ENCODE data around the gene EIF2D. TPM values are rescaled to one million over a fixed set of nuclear protein-coding genes. Genes with fewer than 3 reads are reported as not detected.
"Not testable (repeated sequence)": the region's sequence is repeated elsewhere in the genome, so short reads cannot be mapped to it uniquely, and the experiment has no call there.

The EIF2D gene
- total RNA-seq, 2 donors from 2014 or later: 35.5 to 38.4 TPM

DNA sequence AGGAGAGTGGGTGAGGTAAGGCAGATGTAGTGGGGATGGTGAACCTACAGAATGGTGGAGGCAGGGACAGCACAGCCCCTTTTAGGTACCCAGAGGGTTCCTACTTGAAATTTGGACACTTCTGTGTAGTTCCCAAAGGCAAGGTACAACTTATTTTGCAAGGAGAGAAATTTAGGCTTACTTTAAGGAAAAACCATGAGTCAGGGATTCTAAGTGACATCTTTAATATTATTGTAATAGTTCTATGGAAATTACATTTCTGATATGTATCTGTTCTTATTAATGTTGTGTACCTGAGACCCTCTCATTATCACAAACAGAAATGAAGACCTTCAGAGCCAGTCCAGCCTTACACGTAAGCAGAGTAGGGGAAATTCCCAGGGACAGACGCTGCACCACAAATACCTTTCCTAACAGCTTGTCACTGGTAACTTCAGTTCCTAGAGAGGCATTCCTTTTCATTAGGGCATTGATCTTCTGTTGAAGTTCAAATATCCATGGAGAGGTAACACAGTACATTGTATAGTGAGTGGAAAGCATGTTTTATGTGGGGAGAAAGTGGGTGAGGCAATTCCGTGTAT lies 30.9 kb upstream of the EIF2D start:
- intact Hi-C loops (cut with DNase I, micrococcal nuclease): no loop called here
- DNase-seq (no peak), ATAC-seq (no peak)

DNA sequence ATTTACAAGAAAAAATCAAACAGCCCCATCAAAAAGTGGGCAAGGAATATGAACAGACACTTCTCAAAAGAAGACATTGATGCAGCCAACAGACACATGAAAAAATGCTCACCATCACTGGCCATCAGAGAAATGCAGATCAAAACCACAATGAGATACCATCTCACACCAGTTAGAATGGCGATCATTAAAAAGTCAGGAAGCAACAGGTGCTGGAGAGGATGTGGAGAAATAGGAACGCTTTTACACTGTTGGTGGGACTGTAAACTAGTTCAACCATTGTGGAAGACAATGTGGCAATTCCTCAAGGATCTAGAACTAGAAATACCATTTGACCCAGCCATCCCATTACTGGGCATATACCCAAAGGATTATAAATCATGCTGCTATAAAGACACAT lies 29.8 kb upstream of the EIF2D start:
- DNase-seq; ATAC-seq; intact Hi-C loops (cut with DNase I, micrococcal nuclease): not testable (repeated sequence)

DNA sequence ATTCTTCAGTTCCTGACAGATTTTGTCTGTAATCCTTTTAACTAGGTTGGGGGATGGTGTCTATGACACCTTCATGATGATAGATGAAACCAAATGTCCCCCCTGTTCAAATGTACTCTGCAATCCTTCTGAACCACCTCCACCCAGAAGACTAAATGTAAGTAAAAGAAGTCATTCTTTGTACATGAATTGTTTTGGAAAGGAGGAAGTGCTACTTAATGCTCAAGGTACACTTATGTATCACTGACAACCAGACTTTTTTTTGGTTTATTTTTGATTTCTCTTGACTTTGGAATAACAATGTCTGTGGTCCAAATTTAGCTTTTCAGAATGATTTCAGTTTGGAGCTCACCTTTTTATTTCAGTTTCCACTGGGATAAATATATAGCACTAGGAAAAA lies 25.3 kb upstream of the EIF2D start:
- intact Hi-C loops (cut with DNase I, micrococcal nuclease): loop anchor here in 1 of 2 donors (10.0 kb wide), 1 partner anchor 277 kb away; no protein-coding TSS in a partner anchor
- DNase-seq: no peak
- no peak for ATAC-seq

GRCh38 chr1:206636671-206637070 lies 24.4 kb upstream of the EIF2D start:
- DNase-seq (no peak), ATAC-seq (no peak)
- intact Hi-C loops (cut with DNase I, micrococcal nuclease): loop anchor here in 1 of 2 donors (10.0 kb wide), 1 partner anchor 278 kb away; no protein-coding TSS in a partner anchor

GRCh38 chr1:206635978-206636345 lies 23.7 kb upstream of the EIF2D start:
- DNase-seq (no peak), ATAC-seq (no peak)
- intact Hi-C loops (cut with DNase I, micrococcal nuclease): loop anchor here in 1 of 2 donors (2.0 to 10.0 kb wide), 2 partner anchors 29 to 279 kb away; no protein-coding TSS in a partner anchor

- intact Hi-C loops (cut with DNase I, micrococcal nuclease): loop anchor here in 1 of 2 donors (2.0 to 10.0 kb wide), 2 partner anchors 29 to 279 kb away; no protein-coding TSS in a partner anchor
- ATAC-seq (peak; percentile 100), DNase-seq (peak; percentile 94 to 96)
Observed at GRCh38 chr1:206635080-206635977, 23.1 kb upstream of the EIF2D start, which contains the start of gene DYRK3. Gene DYRK3 (plus strand): TSS chr1:206635536. CDS start chr1:206635704, 168 bp downstream.

DNA sequence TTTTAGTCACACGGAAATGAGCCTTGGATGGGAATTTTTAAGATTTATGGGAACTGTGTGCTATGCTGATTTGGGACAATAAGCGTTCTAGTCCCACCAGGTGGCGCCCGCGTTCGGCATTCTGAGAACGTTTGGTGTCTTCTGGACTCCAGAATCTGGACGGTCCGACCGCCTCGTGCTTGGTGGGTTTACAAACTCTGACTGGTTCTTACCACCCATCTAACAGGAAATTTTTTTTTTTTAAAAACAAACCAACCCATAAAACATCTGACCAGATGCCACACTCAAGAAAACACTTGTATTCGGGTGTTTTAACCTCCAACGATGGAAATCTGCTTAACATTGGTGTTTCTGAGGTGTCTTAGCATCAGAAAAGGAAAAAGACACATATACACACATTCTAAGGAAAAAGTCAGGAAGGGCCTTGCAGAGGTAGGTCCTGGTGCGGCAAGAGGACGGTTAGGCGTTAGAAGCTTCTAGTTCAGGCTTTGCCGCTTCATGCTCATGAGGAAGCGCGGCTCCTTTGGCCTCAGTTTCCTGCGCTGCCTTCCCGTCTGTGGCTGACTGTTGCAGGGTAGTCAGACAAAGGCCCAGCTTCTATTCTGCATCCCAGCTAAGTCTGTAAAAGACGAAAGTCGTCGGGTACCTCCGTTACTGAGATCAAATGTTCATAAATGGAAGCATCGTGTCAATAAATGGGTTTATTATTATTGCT lies 22.3 kb upstream of the EIF2D start:
- intact Hi-C loops (cut with DNase I, micrococcal nuclease): loop anchor here in 1 of 2 donors (2.0 to 10.0 kb wide), 2 partner anchors 30 to 280 kb away; no protein-coding TSS in a partner anchor
- DNase-seq (peak; percentile 85 to 97), ATAC-seq (peak; percentile 62)

DNA sequence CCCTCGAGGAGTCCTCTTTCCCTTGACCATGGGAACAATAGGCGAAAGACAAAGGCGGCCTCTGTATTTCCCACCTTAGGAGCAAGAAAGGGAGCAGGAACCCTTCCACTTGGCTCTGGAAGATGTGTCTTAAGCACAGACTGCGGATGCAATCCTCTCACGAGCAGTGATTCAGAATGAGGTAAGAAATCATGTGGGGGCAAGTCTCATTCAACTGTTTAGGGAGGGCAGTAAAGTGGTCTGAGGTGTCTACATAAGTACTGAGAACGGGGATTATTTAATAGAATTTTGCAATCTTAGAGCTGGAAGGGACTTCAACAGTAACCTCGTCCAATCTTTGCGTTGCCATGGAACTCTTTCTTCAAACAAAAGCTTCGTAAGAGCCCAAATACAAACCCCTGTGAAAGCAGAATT lies 21.4 kb upstream of the EIF2D start:
- DNase-seq (no peak), ATAC-seq (no peak)
- intact Hi-C loops (cut with DNase I, micrococcal nuclease): loop anchor here in 1 of 2 donors (2.0 to 10.0 kb wide), 2 partner anchors 31 to 281 kb away; no protein-coding TSS in a partner anchor

- peak; percentile 39 to 61 for DNase-seq
- ATAC-seq: no peak
- intact Hi-C loops (cut with DNase I, micrococcal nuclease): loop anchor here in 1 of 2 donors (10.0 kb wide), 1 partner anchor 284 kb away; no protein-coding TSS in a partner anchor
Observed at GRCh38 chr1:206631085-206631509, 18.8 kb upstream of the EIF2D start.

DNA sequence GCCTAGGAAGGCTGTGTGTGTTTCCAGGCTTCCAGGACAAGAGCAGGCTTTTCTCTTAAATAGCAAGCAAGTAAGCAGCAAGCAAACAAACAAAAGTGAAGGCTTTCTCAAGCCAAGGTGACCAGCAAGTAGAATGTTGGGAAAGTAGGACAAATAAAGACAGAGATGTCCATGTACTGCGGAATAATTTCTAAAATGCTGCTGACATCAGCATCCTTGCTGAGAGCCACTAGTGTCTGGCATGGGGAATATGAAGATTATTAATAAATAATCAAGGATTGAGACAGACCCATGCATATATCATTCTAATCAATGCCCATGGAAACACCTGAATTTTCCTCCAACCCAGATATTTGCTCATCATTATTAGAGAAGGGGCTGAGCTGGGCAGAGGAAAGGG lies 16.7 kb upstream of the EIF2D start:
- no peak for DNase-seq
- intact Hi-C loops (cut with DNase I, micrococcal nuclease): no loop called here
- no peak for ATAC-seq

GRCh38 chr1:206626396-206626795 lies 14.1 kb upstream of the EIF2D start:
- intact Hi-C loops (cut with DNase I, micrococcal nuclease); ATAC-seq; DNase-seq: not testable (repeated sequence)

GRCh38 chr1:206609229-206609991 lies 2.9 kb downstream of the EIF2D start:
- intact Hi-C loops (cut with DNase I, micrococcal nuclease): no loop called here
- ATAC-seq (no peak), DNase-seq (no peak)

GRCh38 chr1:206608108-206608698 lies 4.1 kb downstream of the EIF2D start:
- intact Hi-C loops (cut with DNase I, micrococcal nuclease): no loop called here
- ATAC-seq: no peak
- DNase-seq: peak in 1 of 2 donors; percentile 38

DNA sequence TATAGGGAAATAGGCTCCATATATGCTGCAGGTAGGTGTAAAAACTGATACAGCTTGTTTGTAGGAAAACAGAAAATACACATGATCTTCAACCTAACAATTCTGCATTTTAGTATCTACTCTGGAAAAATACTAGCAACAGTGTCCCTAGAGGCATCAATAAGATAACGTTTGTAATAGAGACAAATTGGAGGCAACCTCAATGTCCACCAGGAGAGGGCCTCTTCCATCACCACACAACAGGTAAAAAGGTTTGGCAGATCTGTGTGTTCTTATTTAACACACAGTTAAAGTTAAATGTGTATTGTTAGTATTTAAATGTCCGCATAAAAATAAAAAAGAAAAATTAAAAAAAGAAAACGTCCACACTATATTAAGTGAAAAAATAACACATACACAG lies 5.4 kb downstream of the EIF2D start:
- peak; percentile 53 for ATAC-seq
- no peak for DNase-seq
- intact Hi-C loops (cut with DNase I, micrococcal nuclease): no loop called here

GRCh38 chr1:206604861-206605260 lies 7.4 kb downstream of the EIF2D start:
- no peak for DNase-seq
- no peak for ATAC-seq
- intact Hi-C loops (cut with DNase I, micrococcal nuclease): no loop called here

DNA sequence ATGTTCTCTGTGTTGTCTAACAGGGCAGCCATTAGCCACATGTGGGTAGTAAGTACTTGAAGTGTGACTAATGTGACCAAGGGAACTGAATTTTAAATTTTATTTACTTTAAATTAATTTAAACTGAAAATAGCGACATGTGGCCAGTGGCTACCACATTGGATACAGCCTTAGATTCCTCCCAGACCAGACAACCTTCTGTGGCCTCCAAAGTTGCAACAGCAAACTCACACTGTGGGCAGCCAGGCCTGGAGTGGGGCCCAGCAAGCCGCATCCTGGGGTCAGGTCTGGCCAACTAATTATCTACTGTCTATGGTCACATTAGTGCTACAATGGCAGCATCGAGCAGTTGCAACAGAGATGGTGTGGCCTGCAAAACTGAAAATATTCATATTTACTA lies 11.7 kb downstream of the EIF2D start:
- intact Hi-C loops (cut with DNase I, micrococcal nuclease): no loop called here
- no peak for DNase-seq
- ATAC-seq: no peak

- ATAC-seq (no peak), DNase-seq (no peak)
- intact Hi-C loops (cut with DNase I, micrococcal nuclease): no loop called here
Observed at GRCh38 chr1:206596319-206596666, 16.0 kb downstream of the EIF2D start.
